HEK293 (cell line): ENCODE data around the gene ZNF768.

Source experiments
- CTCF ChIP-seq: fragments of 450-650 bp; formaldehyde crosslinking; IDR thresholded peaks from 2 replicates; pipeline ENCODE4 v1.5.1; 2016; ENCODE audit warnings: missing biosample characterization, missing genetic modification characterization
- KLF1 ChIP-seq: fragments of 450-650 bp; formaldehyde crosslinking; IDR thresholded peaks from 2 replicates; pipeline ENCODE4 v1.5.1; 2016; ENCODE audit warnings: missing biosample characterization, missing genetic modification characterization
- OSR2 ChIP-seq: fragments of 450-650 bp; formaldehyde crosslinking; IDR thresholded peaks from 2 replicates; pipeline ENCODE4 v1.5.1; 2016; ENCODE audit warnings: missing biosample characterization, missing genetic modification characterization
- RBAK ChIP-seq: fragments of 450-650 bp; formaldehyde crosslinking; IDR thresholded peaks from 2 replicates; pipeline ENCODE4 v1.5.1; 2016; ENCODE audit warnings: missing biosample characterization, missing genetic modification characterization
- SP2 ChIP-seq: fragments of 450-650 bp; formaldehyde crosslinking; IDR thresholded peaks from 2 replicates; pipeline ENCODE4 v1.5.1; 2016; ENCODE audit warnings: missing biosample characterization, missing genetic modification characterization
- ZNF146 ChIP-seq: fragments of 450-650 bp; formaldehyde crosslinking; IDR thresholded peaks from 2 replicates; pipeline ENCODE4 v1.5.1; 2016; ENCODE audit warnings: missing biosample characterization, missing genetic modification characterization
- ZNF423 ChIP-seq: fragments of 450-650 bp; formaldehyde crosslinking; IDR thresholded peaks from 2 replicates; pipeline ENCODE4 v1.5.1; 2016; ENCODE audit warnings: missing biosample characterization, missing genetic modification characterization
- ZNF510 ChIP-seq: fragments of 450-650 bp; formaldehyde crosslinking; IDR thresholded peaks from 2 replicates; pipeline ENCODE4 v1.5.1; 2018; ENCODE audit warnings: mild to moderate bottlenecking, missing genetic modification characterization, missing biosample characterization; ENCODE audit not compliant: insufficient replicate concordance
- ZNF530 ChIP-seq: fragments of 450-650 bp; formaldehyde crosslinking; IDR thresholded peaks from 2 replicates; pipeline ENCODE4 v1.5.1; 2016; ENCODE audit warnings: low read depth, missing biosample characterization, missing genetic modification characterization
- ZNF624 ChIP-seq: fragments of 450-650 bp; formaldehyde crosslinking; IDR thresholded peaks from 2 replicates; pipeline ENCODE4 v1.5.1; 2017; ENCODE audit warnings: missing biosample characterization, missing genetic modification characterization
- ZNF670 ChIP-seq: fragments of 450-650 bp; formaldehyde crosslinking; IDR thresholded peaks from 2 replicates; pipeline ENCODE4 v1.5.1; 2016; ENCODE audit warnings: missing biosample characterization, missing genetic modification characterization, low read depth
- ZNF843 ChIP-seq: fragments of 450-650 bp; formaldehyde crosslinking; IDR thresholded peaks from 2 replicates; pipeline ENCODE4 v1.5.1; 2016; ENCODE audit warnings: missing biosample characterization, missing genetic modification characterization

GRCh38 chr16:30570636-30571444 is 44.5 kb upstream of the ZNF768 start:
- peak; percentile 33; the same call in 1 of the 2 replicates for TF ChIP-seq ZNF843
- TF ChIP-seq ZNF423 (tag by site-specific recombination) = no peak
- peak; percentile 47; the same call in 1 of the 2 replicates for TF ChIP-seq ZNF146 (tag by site-specific recombination)
- no peak for TF ChIP-seq CTCF (tag by site-specific recombination)
- TF ChIP-seq ZNF624 (tag by site-specific recombination) = no peak
- TF ChIP-seq SP2 = no peak
- peak; percentile 96 for TF ChIP-seq ZNF530
- peak; percentile 15; the same call in 1 of the 2 replicates for TF ChIP-seq OSR2 (tag by site-specific recombination)
- peak; percentile 90 for TF ChIP-seq RBAK (tag by site-specific recombination)
- peak; percentile 98 for TF ChIP-seq ZNF510 (tag by site-specific recombination)
- 0 out of 2 replicates have a peak, but pooled peaks have one; percentile 60 for TF ChIP-seq ZNF670
- TF ChIP-seq KLF1 = peak; percentile 9; the same call in 1 of the 2 replicates
